ENCODE results near the gene NUDT16L1.

DNA sequence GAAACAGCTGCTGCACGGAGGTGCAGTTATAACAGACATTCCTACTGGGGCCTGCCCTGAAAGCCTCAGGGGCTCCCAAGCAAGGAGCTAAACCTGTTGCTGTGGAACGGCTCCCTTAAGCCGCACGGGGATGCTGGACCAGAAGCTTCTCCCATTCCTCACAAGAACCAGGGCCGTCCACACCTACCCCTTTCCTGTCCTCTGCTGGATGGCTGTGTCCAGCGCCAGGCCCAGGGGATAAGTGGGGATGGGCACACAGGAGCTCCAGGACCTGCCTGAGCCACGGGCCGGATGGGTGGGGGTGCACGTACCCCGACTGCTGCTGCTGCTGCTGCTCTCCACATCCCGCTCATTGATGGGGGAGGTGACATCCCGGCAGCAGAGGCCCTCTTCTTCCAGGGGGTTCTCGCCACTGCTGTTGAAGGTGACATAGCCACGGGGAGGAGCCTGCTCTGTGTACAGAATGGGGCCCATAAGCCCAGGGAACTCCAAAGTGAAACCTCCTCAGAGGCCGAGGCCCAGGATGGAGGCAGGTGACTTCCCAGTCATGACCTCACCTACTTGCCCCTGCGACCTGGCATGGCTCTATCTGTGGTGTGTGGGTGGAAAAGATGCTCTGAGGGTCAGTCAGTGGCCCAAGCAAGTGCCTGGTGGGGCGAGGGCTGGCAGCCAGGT, 8.6 kb downstream of the NUDT16L1 start:
- TF ChIP-seq ZNF274 (IDR thresholded peaks at IDR 0.05; ENCODE audit: borderline replicate concordance, low read depth, low read length) (no peak), ZNF282 (CRISPR knock-in tag; IDR thresholded peaks at IDR 0.05) (no peak), CTCF (IDR thresholded peaks at IDR 0.05 in 2 of 3, conservative IDR thresholded peaks at IDR 0.05 in 1 of 3; ENCODE audit: insufficient read depth in 2 of 3, low read depth in 1 of 3, low read length in 3 of 3) (no peak), TAL1 (IDR thresholded peaks at IDR 0.05) (no peak), KAT7 (CRISPR knock-in tag; IDR thresholded peaks at IDR 0.05; ENCODE audit: borderline replicate concordance) (no peak), ATF7 (IDR thresholded peaks at IDR 0.05) (no peak), EZH2 (IDR thresholded peaks at IDR 0.05; ENCODE audit: borderline replicate concordance, low read depth, low read length) (no peak)
- TF ChIP-seq, protein P1, sequence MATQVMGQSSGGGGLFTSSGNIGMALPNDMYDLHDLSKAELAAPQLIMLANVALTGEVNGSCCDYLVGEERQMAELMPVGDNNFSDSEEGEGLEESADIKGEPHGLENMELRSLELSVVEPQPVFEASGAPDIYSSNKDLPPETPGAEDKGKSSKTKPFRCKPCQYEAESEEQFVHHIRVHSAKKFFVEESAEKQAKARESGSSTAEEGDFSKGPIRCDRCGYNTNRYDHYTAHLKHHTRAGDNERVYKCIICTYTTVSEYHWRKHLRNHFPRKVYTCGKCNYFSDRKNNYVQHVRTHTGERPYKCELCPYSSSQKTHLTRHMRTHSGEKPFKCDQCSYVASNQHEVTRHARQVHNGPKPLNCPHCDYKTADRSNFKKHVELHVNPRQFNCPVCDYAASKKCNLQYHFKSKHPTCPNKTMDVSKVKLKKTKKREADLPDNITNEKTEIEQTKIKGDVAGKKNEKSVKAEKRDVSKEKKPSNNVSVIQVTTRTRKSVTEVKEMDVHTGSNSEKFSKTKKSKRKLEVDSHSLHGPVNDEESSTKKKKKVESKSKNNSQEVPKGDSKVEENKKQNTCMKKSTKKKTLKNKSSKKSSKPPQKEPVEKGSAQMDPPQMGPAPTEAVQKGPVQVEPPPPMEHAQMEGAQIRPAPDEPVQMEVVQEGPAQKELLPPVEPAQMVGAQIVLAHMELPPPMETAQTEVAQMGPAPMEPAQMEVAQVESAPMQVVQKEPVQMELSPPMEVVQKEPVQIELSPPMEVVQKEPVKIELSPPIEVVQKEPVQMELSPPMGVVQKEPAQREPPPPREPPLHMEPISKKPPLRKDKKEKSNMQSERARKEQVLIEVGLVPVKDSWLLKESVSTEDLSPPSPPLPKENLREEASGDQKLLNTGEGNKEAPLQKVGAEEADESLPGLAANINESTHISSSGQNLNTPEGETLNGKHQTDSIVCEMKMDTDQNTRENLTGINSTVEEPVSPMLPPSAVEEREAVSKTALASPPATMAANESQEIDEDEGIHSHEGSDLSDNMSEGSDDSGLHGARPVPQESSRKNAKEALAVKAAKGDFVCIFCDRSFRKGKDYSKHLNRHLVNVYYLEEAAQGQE (IDR thresholded peaks at IDR 0.05; ENCODE audit: borderline replicate concordance): no peak
- TF ChIP-seq, protein P1 (CRISPR knock-in tag; IDR thresholded peaks at IDR 0.05; ENCODE audit: low read depth): no peak
